ACC112 (cell line): ENCODE results near the gene LDLRAD3.
"Not testable (repeated sequence)": the region's sequence is repeated elsewhere in the genome, so short reads cannot be mapped to it uniquely, and the experiment has no call there.

Experiments used
- H2AFZ ChIP-seq: fragments of 200-600 bp; sonication (generic); one replicate; pipeline ENCODE4 v1.6.0; 2017; ENCODE audit warnings: antibody characterized with exemption, low read length; ENCODE audit not compliant: unreplicated experiment
- H3K27ac ChIP-seq: fragments of 200-600 bp; sonication (generic); 2 replicates; pipeline ENCODE4 v1.5.1; 2014; ENCODE audit warnings: low read depth, mild to moderate bottlenecking, antibody characterized with exemption, low read length, moderate library complexity
- H3K27me3 ChIP-seq: fragments of 200-600 bp; sonication (generic); 2 replicates; pipeline ENCODE4 v1.6.1; 2014; ENCODE audit warnings: mild to moderate bottlenecking, antibody characterized with exemption, low read length, moderate library complexity, mixed read lengths; ENCODE audit not compliant: insufficient read depth
- H3K36me3 ChIP-seq: fragments of 200-600 bp; sonication (generic); 2 replicates; pipeline ENCODE4 v1.6.1; 2016; ENCODE audit warnings: mild to moderate bottlenecking, antibody characterized with exemption, low read length, moderate library complexity, mixed read lengths; ENCODE audit not compliant: insufficient read depth
- H3K4me1 ChIP-seq: fragments of 200-600 bp; sonication (generic); one replicate; pipeline ENCODE4 v1.6.1; 2016; ENCODE audit warnings: low read length, mixed read lengths; ENCODE audit not compliant: insufficient read depth, unreplicated experiment, control insufficient read depth
- H3K4me3 ChIP-seq: fragments of 200-600 bp; sonication (generic); 2 replicates; pipeline ENCODE4 v1.5.1; 2014; ENCODE audit warnings: mild to moderate bottlenecking, low read depth, low read length
- H3K79me2 ChIP-seq: fragments of 200-600 bp; sonication (generic); one replicate; pipeline ENCODE4 v1.6.0; 2016; ENCODE audit warnings: low read length; ENCODE audit not compliant: control insufficient read depth, unreplicated experiment, insufficient read depth

The LDLRAD3 gene

DNA sequence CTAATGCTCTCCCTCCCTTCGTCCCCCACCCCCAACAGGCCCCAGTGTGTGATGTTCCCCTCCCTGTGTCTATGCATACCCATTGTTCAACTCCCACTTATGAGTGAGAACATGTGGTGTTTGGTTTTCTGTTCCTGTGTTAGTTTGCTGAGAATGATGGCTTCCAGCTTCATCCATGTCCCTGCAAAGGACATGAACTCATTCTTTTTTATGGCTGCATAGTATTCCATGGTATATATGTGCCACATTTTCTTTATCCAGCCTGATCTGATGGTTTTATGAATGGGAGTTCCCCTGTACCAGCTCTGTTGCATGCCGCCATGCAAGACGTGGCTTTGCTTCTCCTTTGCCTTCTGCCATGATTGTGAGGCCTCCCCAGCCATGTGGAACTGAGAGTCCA lies 102.1 kb downstream of the LDLRAD3 start:
- not testable (repeated sequence) for H3K36me3 ChIP-seq, H3K27ac ChIP-seq, H3K27me3 ChIP-seq, H3K4me1 ChIP-seq, H3K79me2 ChIP-seq, H3K4me3 ChIP-seq, H2AFZ ChIP-seq

DNA sequence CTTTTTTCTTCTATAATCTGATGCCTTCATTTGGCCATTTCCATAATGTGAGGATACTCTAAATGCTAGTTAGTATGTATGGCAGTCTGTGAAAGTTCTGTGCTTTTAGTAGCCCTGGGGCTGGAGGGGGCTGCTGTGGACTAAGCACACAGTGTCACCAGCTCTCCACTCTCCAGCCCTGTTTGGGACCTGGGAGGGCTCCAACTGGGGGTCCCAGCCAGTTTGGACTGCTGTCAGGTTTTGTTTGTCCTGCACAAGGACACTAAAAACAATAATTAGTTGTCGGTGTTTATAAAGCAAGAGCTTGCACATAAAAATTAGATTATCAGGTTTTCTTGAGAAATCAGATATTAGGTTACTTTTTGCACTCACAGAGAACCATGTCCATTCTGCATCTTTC lies 103.1 kb downstream of the LDLRAD3 start:
- Histone ChIP-seq H2AFZ (no peak overlapping the region), H3K27ac (no peak overlapping the region)

DNA sequence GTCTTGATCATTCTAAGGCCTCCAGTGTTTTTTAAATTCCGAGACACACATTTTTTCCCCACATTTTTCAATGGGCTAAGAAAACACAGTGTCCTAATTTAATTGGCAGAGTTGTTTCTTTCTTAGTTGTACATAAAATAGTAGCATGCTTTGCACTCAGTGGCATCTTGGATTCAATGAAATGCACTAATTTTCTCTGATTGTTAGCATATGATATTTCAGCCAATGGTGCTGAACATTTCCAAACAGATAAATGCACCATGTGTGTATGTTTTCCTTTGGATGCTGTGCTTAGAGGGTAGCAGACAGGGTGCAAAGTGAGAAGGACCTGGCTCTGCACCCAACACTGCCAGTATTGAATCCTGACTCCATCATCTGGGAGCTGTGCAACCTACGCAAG lies 103.5 kb downstream of the LDLRAD3 start:
- H3K36me3 ChIP-seq = 0 out of 2 replicates have a peak, but pooled peaks cover 2% of the 10 kb centered on the region
- no peaks in the 10 kb centered on the region for H3K4me1 ChIP-seq
- no peaks in the 10 kb centered on the region for H3K79me2 ChIP-seq
- H3K27me3 ChIP-seq = no peaks in the 10 kb centered on the region
- no peak overlapping the region for H3K27ac ChIP-seq
- H3K4me3 ChIP-seq = no peak overlapping the region
- H2AFZ ChIP-seq = no peak overlapping the region

More for the DNA sequence above, 103.1 kb downstream of the LDLRAD3 start:
- Histone ChIP-seq H3K36me3 (0 out of 2 replicates have a peak, but pooled peaks cover 2% of the 10 kb centered on the region), H3K79me2 (no peaks in the 10 kb centered on the region), H3K4me1 (no peaks in the 10 kb centered on the region), H3K27me3 (no peaks in the 10 kb centered on the region), H3K4me3 (no peak overlapping the region)

DNA sequence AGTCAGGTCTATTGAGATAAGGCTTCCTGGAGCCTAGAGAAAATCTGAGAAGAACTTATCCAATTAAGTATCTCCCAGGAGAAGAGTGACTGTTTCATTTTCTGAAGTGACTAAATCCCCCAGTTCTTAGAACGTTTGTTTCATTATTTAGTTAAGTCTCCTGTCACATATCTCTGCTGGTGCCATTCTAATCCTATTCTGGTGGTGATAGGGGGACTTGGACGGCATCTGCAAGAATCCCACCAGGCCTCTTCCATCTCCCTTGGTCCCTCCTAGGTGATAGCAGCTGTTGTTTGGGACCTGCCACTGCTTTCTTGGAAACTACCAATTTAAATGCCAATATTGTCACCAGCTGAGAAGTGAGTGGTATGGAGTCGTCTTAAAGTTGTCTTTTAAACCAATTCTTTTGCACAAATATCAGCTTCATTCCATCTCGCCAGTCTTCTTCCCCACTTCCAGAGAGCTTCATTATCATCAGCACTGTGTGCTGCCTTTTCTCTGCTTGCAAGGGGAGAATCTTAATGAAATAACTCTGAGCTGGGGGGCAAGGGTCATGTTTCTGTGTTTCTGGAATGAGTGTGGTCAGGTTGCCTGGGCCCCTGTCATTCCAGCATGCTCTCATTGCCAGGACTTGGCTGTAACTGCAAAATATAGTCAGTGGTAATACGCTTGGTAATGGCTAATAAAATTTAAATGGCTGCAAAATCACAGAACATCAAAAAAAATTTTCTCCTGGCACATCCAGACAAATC lies 104.8 kb downstream of the LDLRAD3 start:
- Histone ChIP-seq H2AFZ (no peak overlapping the region), H3K79me2 (no peaks in the 10 kb centered on the region), H3K4me1 (no peaks in the 10 kb centered on the region), H3K4me3 (no peak overlapping the region), H3K27ac (no peak overlapping the region), H3K36me3 (0 out of 2 replicates have a peak, but pooled peaks cover 2% of the 10 kb centered on the region), H3K27me3 (no peaks in the 10 kb centered on the region)

DNA sequence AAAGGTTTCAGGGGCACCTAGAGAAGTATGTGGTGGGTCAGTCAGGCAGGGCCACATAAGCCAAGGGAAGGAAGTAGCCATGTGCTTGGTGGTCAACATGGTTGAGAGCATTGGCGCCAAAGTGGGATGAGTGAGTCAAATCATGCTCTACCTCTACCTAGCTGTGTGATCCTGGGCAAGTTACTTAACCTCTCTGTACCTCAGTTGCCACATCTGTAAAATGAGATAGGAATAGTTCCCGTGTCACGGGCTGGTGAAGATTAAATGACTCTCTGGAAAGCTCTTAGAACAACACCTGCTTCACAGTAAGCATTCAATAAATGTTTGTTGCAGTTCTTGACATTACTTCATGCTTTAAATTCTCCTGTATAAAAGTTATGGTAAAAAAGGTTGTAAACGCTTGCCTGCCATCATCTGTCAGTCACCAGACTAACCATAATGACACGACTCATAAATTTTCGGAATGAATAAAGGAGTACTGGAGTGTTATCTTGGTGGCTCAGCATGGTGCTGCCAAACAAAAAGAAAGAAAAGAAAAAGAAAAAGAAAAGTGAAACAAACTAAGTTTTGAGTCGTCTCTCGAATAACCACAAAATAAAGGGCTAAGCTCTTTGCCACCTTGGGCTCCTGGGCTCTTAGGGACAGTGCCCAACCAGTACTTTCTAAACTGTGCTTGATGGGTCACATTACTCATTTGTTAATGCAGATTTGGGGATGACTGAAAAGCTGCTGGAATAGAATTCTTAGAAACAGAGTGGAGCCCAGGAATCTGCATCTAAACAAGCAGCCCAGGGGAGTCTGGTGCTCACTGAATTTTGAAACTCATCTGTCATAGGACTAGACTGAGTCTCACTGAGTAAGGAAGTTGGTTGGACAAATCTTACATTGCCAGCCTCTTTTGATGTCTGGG lies 107.6 kb downstream of the LDLRAD3 start:
- Histone ChIP-seq H2AFZ (no peak overlapping the region), H3K79me2 (no peaks in the 10 kb centered on the region), H3K27ac (no peak overlapping the region)

DNA sequence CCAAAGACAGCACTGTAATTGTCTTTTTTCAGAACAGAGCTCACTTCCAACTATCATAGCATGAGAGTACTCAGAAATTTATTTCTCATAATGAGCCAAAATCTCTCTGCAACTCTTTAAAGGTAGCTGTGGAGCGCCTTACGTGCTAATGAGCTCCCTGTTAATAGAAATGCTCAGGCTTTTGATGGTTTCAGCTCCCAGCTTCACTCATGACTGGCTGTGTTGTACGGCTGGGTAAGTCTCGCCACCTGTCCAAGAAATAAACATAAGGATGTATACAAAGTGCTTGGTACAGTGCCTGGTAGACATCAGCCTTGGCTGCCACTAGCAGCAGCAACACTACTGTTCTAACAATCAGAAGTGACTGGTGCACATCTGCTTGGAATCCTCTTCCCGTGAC lies 109.4 kb downstream of the LDLRAD3 start:
- Histone ChIP-seq H2AFZ (no peak overlapping the region), H3K36me3 (0 out of 2 replicates have a peak, but pooled peaks cover 2% of the 10 kb centered on the region), H3K4me3 (no peak overlapping the region), H3K27ac (no peak overlapping the region), H3K27me3 (no peaks in the 10 kb centered on the region), H3K79me2 (no peaks in the 10 kb centered on the region), H3K4me1 (peaks cover 13% of the 10 kb centered on the region)

More for the DNA sequence above, 107.6 kb downstream of the LDLRAD3 start:
- Histone ChIP-seq H3K27me3 (no peaks in the 10 kb centered on the region), H3K4me1 (no peaks in the 10 kb centered on the region), H3K4me3 (no peak overlapping the region), H3K36me3 (0 out of 2 replicates have a peak, but pooled peaks cover 2% of the 10 kb centered on the region)

DNA sequence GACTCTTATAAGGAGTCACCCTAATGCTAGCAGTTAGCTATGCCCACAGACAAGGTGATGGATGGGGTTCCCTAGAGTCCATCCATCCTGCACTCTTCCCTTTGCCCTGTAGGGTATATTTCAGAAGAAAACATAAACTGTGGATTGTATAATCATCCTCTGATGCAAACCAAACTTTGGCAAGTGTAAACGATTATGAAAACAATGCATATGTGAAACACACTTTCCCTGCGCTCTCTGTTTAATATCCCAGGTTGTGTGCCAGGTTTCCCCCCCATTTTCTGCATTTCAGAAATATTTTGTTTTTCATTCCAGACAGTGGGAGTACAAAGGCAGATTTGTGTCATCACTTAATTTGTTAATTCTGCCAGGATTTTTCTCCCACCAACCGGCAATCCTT lies 110.0 kb downstream of the LDLRAD3 start:
- Histone ChIP-seq H3K36me3 (0 out of 2 replicates have a peak, but pooled peaks cover 2% of the 10 kb centered on the region), H3K27me3 (no peaks in the 10 kb centered on the region), H3K4me3 (no peak overlapping the region), H3K79me2 (no peaks in the 10 kb centered on the region), H2AFZ (no peak overlapping the region), H3K27ac (no peak overlapping the region), H3K4me1 (peaks cover 15% of the 10 kb centered on the region)

DNA sequence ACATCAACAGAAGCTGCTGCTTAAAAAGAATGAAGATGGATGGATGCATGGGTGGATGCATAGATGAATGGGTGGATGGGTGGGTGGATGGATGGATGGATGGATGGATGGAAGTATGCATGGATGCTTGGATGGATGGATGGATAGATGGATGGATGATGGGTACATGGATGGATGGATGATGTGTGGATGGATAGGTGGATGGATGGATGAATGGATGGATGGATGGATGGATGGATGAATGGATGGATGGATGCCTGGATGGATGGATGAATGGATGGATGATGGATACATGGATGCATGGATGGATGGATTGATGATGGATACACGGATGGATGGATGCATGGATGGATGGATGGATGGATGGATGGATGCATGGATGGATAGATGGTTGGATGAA lies 110.8 kb downstream of the LDLRAD3 start:
- Histone ChIP-seq H3K27me3 (no peaks in the 10 kb centered on the region), H3K4me3 (no peak overlapping the region), H2AFZ (no peak overlapping the region), H3K27ac (no peak overlapping the region), H3K4me1 (peaks cover 15% of the 10 kb centered on the region), H3K36me3 (peaks cover 6% of the 10 kb centered on the region; the same call in 1 of the 2 replicates), H3K79me2 (peaks cover 2% of the 10 kb centered on the region)

DNA sequence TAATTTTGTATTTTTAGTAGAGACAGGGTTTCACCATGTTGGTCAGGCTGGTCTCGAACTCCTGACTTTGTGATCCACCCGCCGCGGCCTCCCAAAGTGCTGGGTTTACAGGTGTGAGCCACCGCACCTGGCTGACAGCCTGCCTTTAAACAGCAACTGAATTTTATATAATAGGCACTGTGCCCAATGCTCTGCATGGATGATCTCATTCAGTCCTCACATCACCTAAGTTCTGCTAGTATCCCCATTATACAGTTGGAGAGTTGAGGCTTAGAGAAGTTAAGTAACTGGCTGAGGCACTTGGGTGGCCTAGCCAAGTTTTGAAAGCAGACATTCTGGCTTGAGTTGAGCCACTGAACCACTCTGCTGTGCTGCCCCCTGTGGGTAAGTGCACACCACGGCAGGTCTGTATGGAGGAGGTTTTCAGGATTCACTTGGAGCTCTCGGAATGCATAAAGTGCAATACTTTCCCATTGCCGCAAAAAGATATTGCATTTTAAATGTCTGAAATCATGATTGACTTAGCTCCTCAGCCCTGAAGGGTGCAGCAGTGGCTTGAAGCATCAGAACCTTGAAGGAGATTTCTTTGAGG lies 112.4 kb downstream of the LDLRAD3 start:
- Histone ChIP-seq H2AFZ (no peak overlapping the region), H3K79me2 (peaks cover 3% of the 10 kb centered on the region), H3K4me3 (no peak overlapping the region), H3K4me1 (peaks cover 15% of the 10 kb centered on the region), H3K27ac (peak overlapping the region; percentile 93), H3K27me3 (no peaks in the 10 kb centered on the region), H3K36me3 (peaks cover 9% of the 10 kb centered on the region; the same call in 1 of the 2 replicates)

DNA sequence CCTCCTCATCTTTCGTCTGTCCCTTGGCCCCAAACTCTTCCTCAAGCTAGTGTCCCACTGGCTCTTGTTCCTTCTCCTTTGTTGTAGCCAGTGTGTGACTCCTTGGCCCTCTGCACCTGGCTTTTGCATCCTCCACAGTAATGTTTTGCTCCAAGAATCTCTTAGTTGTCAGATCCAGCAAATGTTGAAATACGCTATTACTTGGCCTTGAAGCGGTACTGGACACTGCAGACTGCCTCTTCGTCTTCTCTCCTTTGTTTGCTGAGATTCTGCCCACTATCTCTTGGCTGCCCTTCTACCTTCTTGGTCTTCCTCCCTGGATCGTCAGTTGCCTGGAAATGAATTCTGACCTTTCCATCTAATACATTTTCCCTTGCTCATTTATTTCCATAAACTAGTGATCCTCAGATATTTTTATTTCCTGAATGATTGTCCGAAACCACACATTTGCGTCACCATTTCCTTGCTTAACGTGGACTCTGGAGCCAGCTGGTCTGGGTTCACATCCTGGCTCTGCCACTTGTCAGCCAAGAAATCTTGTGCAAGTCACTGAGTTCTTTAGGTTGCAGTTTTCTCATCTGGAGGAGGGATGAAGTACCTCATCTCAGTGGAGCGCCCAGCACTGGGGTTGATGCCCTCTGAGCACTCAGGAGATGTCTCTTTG lies 113.6 kb downstream of the LDLRAD3 start:
- H3K27ac ChIP-seq = peak overlapping the region; percentile 93

More for the DNA sequence above, 113.6 kb downstream of the LDLRAD3 start:
- peaks cover 15% of the 10 kb centered on the region for H3K4me1 ChIP-seq
- peaks cover 7% of the 10 kb centered on the region; the same call in 1 of the 2 replicates for H3K36me3 ChIP-seq
- H3K4me3 ChIP-seq = 0 out of 2 replicates have a peak overlapping the region, but pooled peaks have one; percentile 12
- no peaks in the 10 kb centered on the region for H3K27me3 ChIP-seq
- H3K79me2 ChIP-seq = peaks cover 3% of the 10 kb centered on the region
- no peak overlapping the region for H2AFZ ChIP-seq
